Karpas-422 (cell line): ENCODE data around the gene KRTAP12-3. TPM values are rescaled to one million over a fixed set of nuclear protein-coding genes. Genes with fewer than 3 reads are reported as not detected.
"Not testable (repeated sequence)": the region's sequence is repeated elsewhere in the genome, so short reads cannot be mapped to it uniquely, and the experiment has no call there.

ENCODE experiments used
- DNase-seq: peaks from one replicate; pipeline ENCODE4 v3.0.0-alpha.2; 2015
- H2AFZ ChIP-seq: fragments of 200-600 bp; sonication (generic); 2 replicates; pipeline ENCODE4 v1.6.1; 2014; ENCODE audit warnings: antibody characterized with exemption, low read length, mixed read lengths
- H3K27ac ChIP-seq: fragments of 200-600 bp; sonication (generic); 2 replicates; pipeline ENCODE4 v1.5.1; 2014; ENCODE audit warnings: mild to moderate bottlenecking, low read length, moderate library complexity
- H3K27me3 ChIP-seq: fragments of 200-600 bp; sonication (generic); 2 replicates; pipeline ENCODE4 v1.6.1; 2014; ENCODE audit warnings: low read length, mixed read lengths
- H3K36me3 ChIP-seq: fragments of 200-600 bp; sonication (generic); 2 replicates; pipeline ENCODE4 v1.6.1; 2014; ENCODE audit warnings: low read length, mixed read lengths; ENCODE audit not compliant: insufficient read depth
- H3K4me1 ChIP-seq: fragments of 200-600 bp; sonication (generic); 2 replicates; pipeline ENCODE4 v1.6.1; 2014; ENCODE audit warnings: mild to moderate bottlenecking, low read length, mixed read lengths
- H3K4me2 ChIP-seq: fragments of 200-600 bp; sonication (generic); 2 replicates; pipeline ENCODE4 v1.6.1; 2014; ENCODE audit warnings: low read length, low read depth, mild to moderate bottlenecking; ENCODE audit not compliant: poor library complexity, severe bottlenecking
- H3K4me3 ChIP-seq: fragments of 200-600 bp; sonication (generic); 2 replicates; pipeline ENCODE4 v1.5.1; 2014; ENCODE audit warnings: mild to moderate bottlenecking, antibody characterized with exemption, low read length, mixed read lengths
- H3K79me2 ChIP-seq: fragments of 200-600 bp; sonication (generic); 2 replicates; pipeline ENCODE4 v1.6.1; 2014; ENCODE audit warnings: mild to moderate bottlenecking, low read length, mixed read lengths
- H3K9ac ChIP-seq: fragments of 200-600 bp; sonication (generic); 2 replicates; pipeline ENCODE4 v1.6.0; 2014; ENCODE audit warnings: low read length
- H3K9me2 ChIP-seq: fragments of 200-600 bp; sonication (generic), shearing (Covaris generic); replicated peaks from 2 replicates; pipeline ENCODE4 v1.6.0; 2014; ENCODE audit warnings: mild to moderate bottlenecking, low read length, moderate library complexity; ENCODE audit not compliant: insufficient read depth
- H3K9me3 ChIP-seq: fragments of 300-700, 200-600 bp; sonication (generic); 2 replicates; pipeline ENCODE4 v1.6.1; 2014; ENCODE audit warnings: low read length, mixed read lengths
- H4K20me1 ChIP-seq: fragments of 200-600 bp; sonication (generic); 2 replicates; pipeline ENCODE4 v1.6.1; 2014; ENCODE audit warnings: mild to moderate bottlenecking, antibody characterized with exemption, low read length, low read depth; ENCODE audit not compliant: insufficient read depth
- total RNA-seq: library from RNA; depleted of rRNA; stranded (reverse); fragments of >200 nt; shearing (Covaris generic); gene quantifications from 2 replicates; pipeline ENCODE4 v1.2.3, GENCODE V29; 2014; ENCODE audit warnings: low replicate concordance

KRTAP12-3 gene
- total RNA-seq, 1 experiment from 2014 or later = not detected

- Histone ChIP-seq H3K9me2 (no peaks in the 10 kb centered on the region), H3K4me2 (no peak overlapping the region), H2AFZ (no peak overlapping the region), H3K9me3 (peaks cover 4% of the 10 kb centered on the region; the same call in 1 of the 2 replicates), H3K79me2 (no peaks in the 10 kb centered on the region), H3K27ac (no peak overlapping the region), H3K4me1 (peaks cover 7% of the 10 kb centered on the region), H3K4me3 (no peak overlapping the region), H3K9ac (no peak overlapping the region), H4K20me1 (no peaks in the 10 kb centered on the region), H3K27me3 (no peaks in the 10 kb centered on the region), H3K36me3 (no peaks in the 10 kb centered on the region)
- no peak for DNase-seq
Measured at GRCh38 chr21:44619886-44620285, 37.8 kb upstream of the KRTAP12-3 start.

GRCh38 chr21:44623575-44623974 is 34.2 kb upstream of the KRTAP12-3 start:
- H3K79me2 ChIP-seq = no peaks in the 10 kb centered on the region
- H3K4me3 ChIP-seq = no peak overlapping the region

GRCh38 chr21:44625756-44626155 is 32.0 kb upstream of the KRTAP12-3 start:
- Histone ChIP-seq H4K20me1 (no peaks in the 10 kb centered on the region), H3K79me2 (no peaks in the 10 kb centered on the region), H3K27me3 (no peaks in the 10 kb centered on the region), H2AFZ (no peak overlapping the region), H3K9me3 (peaks cover 10% of the 10 kb centered on the region), H3K9me2 (no peaks in the 10 kb centered on the region), H3K27ac (no peak overlapping the region), H3K4me1 (no peaks in the 10 kb centered on the region), H3K9ac (no peak overlapping the region), H3K36me3 (0 out of 2 replicates have a peak, but pooled peaks cover 1% of the 10 kb centered on the region), H3K4me3 (no peak overlapping the region), H3K4me2 (no peak overlapping the region)
- DNase-seq = no peak

More at GRCh38 chr21:44623575-44623974, 34.2 kb upstream of the KRTAP12-3 start:
- Histone ChIP-seq H3K27ac (no peak overlapping the region), H3K4me1 (peaks cover 4% of the 10 kb centered on the region), H3K36me3 (no peaks in the 10 kb centered on the region), H3K4me2 (no peak overlapping the region), H3K9me2 (no peaks in the 10 kb centered on the region), H2AFZ (no peak overlapping the region), H4K20me1 (no peaks in the 10 kb centered on the region), H3K9ac (no peak overlapping the region), H3K9me3 (peaks cover 4% of the 10 kb centered on the region; the same call in 1 of the 2 replicates), H3K27me3 (no peaks in the 10 kb centered on the region)
- no peak for DNase-seq

- Histone ChIP-seq H3K27ac (no peak overlapping the region), H3K4me1 (no peaks in the 10 kb centered on the region), H3K27me3 (no peaks in the 10 kb centered on the region), H3K9ac (no peak overlapping the region), H3K9me3 (peaks cover 15% of the 10 kb centered on the region), H3K79me2 (no peaks in the 10 kb centered on the region), H3K36me3 (0 out of 2 replicates have a peak, but pooled peaks cover 3% of the 10 kb centered on the region), H3K4me2 (no peak overlapping the region), H2AFZ (no peak overlapping the region), H4K20me1 (no peaks in the 10 kb centered on the region), H3K4me3 (no peak overlapping the region), H3K9me2 (no peaks in the 10 kb centered on the region)
- DNase-seq = no peak
Measured at GRCh38 chr21:44626262-44626661, 31.5 kb upstream of the KRTAP12-3 start.

- DNase-seq = no peak
- no peaks in the 10 kb centered on the region for H3K27me3 ChIP-seq
- no peak within 1 kb of the TSS for H3K4me2 ChIP-seq
- H3K36me3 ChIP-seq = 0 out of 2 replicates have a peak, but pooled peaks cover 3% of the 10 kb centered on the region
- H3K9me2 ChIP-seq = no peaks in the 10 kb centered on the region
- H4K20me1 ChIP-seq = no peaks in the 10 kb centered on the region
- no peaks in the 10 kb centered on the region for H3K4me1 ChIP-seq
- H3K9ac ChIP-seq = no peak within 1 kb of the TSS
- peaks cover 15% of the 10 kb centered on the region for H3K9me3 ChIP-seq
- no peak within 1 kb of the TSS for H2AFZ ChIP-seq
- no peaks in the 10 kb centered on the region for H3K79me2 ChIP-seq
- no peak within 1 kb of the TSS for H3K27ac ChIP-seq
- no peak within 1 kb of the TSS for H3K4me3 ChIP-seq
Measured at GRCh38 chr21:44626673-44627143, 31.0 kb upstream of the KRTAP12-3 start, which contains the start of gene KRTAP10-9. KRTAP10-9 (plus strand) TSS chr21:44627093; CDS start chr21:44627172, 79 bp downstream.

- DNase-seq, H4K20me1 ChIP-seq, H3K27me3 ChIP-seq, H3K79me2 ChIP-seq, H3K4me2 ChIP-seq, H3K36me3 ChIP-seq, H3K4me1 ChIP-seq, H2AFZ ChIP-seq, H3K9ac ChIP-seq, H3K9me2 ChIP-seq, H3K4me3 ChIP-seq, H3K27ac ChIP-seq: not testable (repeated sequence)
- H3K9me3 ChIP-seq = peaks cover 15% of the 10 kb centered on the region
Measured at GRCh38 chr21:44627181-44627822, 30.4 kb upstream of the KRTAP12-3 start.

GRCh38 chr21:44627831-44628233 is 29.9 kb upstream of the KRTAP12-3 start:
- H3K4me2 ChIP-seq, H3K4me1 ChIP-seq, DNase-seq, H3K27ac ChIP-seq, H3K4me3 ChIP-seq, H3K9ac ChIP-seq, H3K9me2 ChIP-seq, H4K20me1 ChIP-seq, H3K79me2 ChIP-seq, H3K27me3 ChIP-seq, H2AFZ ChIP-seq, H3K36me3 ChIP-seq: not testable (repeated sequence)
- peaks cover 15% of the 10 kb centered on the region for H3K9me3 ChIP-seq

- Histone ChIP-seq H3K27ac (no peak overlapping the region), H3K36me3 (0 out of 2 replicates have a peak, but pooled peaks cover 3% of the 10 kb centered on the region), H3K4me3 (no peak overlapping the region), H4K20me1 (no peaks in the 10 kb centered on the region), H3K9ac (no peak overlapping the region), H2AFZ (no peak overlapping the region), H3K27me3 (no peaks in the 10 kb centered on the region), H3K79me2 (no peaks in the 10 kb centered on the region), H3K4me2 (no peak overlapping the region), H3K4me1 (no peaks in the 10 kb centered on the region), H3K9me2 (no peaks in the 10 kb centered on the region), H3K9me3 (peaks cover 12% of the 10 kb centered on the region)
- no peak for DNase-seq
Measured at GRCh38 chr21:44628707-44629391, 28.9 kb upstream of the KRTAP12-3 start.
